UCSD-AML1 (cell line): ENCODE results near the gene ANXA11.
A peak's percentile ranks its signal among the peaks of the same experiment; 100 is the strongest.
"Not testable (repeated sequence)": the region's sequence is repeated elsewhere in the genome, so short reads cannot be mapped to it uniquely, and the experiment has no call there.

Experiments used
- DNase-seq: peaks from one replicate; lab custom pipeline; 2025; ENCODE audit not compliant: unreplicated experiment; lab: John Stamatoyannopoulos, UW

Gene ANXA11

GRCh38 chr10:80205477-80206276 lies at the start of gene ANXA11:
Gene ANXA11, minus strand, starts transcription at chr10:80205537. Its CDS starts 32,676 bp downstream, at chr10:80172861.
- DNase-seq = peak; percentile 89

DNA sequence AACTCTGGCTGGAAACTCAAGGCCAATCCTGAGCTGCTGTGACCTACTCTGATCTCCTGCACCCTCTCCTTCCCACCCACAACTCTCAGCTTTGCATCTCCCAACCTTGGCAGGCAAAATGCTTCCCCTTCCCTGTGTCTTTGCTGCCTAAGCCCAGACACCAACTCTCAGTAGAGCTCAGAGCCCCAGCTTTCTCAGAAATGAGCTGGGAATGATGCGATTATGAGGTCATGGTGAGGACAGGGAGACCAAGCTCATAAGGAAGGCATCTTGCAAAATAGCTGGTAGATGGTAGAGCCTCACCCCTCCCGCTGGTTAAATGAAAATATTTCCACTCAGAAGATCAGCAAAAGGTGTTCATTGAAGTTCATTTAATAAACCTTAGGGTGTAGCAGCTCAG lies 49.4 kb upstream of the ANXA11 start:
- DNase-seq = not testable (repeated sequence)

DNA sequence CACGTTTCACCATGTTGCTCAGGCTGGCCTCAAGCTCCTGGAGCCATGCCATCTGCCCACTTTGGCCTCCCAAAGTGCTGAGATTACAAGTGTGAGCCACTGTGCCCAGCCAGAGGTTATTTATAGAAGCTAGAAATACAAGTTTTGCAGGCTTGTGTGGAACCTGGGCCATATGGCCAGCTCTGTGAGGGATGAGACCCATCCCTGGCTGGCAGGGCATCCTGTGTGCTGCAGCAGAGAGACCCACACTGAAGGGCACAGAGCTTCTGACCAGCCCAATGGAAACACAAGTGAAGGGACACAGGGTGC lies 48.6 kb upstream of the ANXA11 start:
- not testable (repeated sequence) for DNase-seq

- DNase-seq = no peak
Measured at GRCh38 chr10:80253266-80253962, 48.1 kb upstream of the ANXA11 start.

DNA sequence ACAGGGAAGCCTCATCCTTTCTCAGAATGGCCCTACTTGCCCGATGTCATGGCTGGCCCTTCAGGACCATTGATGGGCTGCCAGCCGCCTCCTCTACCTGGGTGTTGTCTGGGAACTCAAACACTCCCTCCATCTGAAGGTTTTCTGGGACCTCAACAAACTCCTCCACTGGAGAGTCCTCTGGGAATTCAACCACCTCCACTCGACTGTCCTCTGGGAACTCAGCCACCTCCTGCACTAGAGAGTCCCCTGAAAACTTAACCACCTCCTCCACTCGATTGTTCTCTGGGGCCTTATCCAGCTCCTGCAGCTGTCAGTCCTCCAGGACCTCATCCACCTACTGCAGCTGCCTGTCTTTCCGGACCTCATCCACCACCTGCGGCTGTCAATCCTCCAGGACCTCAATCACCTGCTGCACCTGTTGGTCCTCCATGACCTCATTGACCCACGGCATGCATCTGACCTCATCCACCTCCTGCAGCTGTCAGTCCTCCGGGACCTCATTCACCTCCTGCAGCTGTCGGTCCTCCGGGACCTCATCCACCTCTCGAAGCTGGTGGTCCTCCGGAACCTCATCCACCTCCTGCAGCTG lies 47.1 kb upstream of the ANXA11 start:
- no peak for DNase-seq

DNA sequence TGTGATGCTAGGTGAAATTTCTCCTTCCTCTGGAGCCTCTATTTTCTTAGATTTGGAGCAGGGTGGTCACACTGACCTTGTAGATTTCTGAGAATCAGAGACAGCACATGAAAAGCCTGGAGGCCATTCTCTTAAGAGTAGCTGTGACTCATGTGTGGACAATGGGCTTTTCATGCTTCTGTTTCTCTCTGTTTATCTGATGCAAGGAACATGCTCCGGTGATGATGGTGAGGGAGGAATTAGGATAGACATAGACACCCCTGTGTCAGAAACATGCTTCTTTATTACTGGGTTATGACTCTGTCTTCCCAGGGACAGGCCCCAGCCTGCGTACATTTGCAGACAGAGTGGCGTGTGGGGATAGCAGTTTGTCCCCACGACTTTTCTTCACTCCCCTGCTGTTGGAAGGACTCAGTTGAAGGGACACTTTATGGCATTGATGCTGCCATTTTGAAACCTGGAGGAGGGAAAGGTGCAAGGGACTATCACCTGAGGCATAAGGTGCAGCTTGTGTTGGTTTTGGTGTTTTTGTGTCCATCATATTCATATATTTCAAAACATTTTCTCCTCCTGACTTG lies 46.5 kb upstream of the ANXA11 start:
- DNase-seq = not testable (repeated sequence)

- not testable (repeated sequence) for DNase-seq
Measured at GRCh38 chr10:80250399-80250798, 45.1 kb upstream of the ANXA11 start.

- not testable (repeated sequence) for DNase-seq
Measured at GRCh38 chr10:80249906-80250305, 44.6 kb upstream of the ANXA11 start.

DNA sequence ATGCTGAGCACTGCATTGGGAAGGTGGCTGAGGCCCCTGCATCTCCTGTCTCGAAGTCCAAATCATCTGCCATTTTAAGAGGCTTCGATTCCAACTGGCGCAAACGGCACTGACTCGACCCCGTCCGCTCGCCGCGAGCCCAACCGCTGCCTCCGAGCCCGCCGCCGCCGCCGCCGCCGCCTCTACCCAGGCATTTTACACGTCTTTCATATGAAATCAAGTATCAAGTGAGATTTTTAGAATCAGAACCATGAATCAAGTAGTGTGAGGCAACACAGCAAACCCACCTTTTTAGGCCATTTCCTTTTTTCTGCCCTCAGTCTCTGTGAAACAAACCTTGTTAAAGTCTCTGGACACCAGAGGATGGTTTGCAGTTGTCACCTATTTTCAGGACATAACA lies 42.3 kb upstream of the ANXA11 start:
- not testable (repeated sequence) for DNase-seq

GRCh38 chr10:80244371-80244770 lies 39.0 kb upstream of the ANXA11 start:
- DNase-seq = not testable (repeated sequence)

DNA sequence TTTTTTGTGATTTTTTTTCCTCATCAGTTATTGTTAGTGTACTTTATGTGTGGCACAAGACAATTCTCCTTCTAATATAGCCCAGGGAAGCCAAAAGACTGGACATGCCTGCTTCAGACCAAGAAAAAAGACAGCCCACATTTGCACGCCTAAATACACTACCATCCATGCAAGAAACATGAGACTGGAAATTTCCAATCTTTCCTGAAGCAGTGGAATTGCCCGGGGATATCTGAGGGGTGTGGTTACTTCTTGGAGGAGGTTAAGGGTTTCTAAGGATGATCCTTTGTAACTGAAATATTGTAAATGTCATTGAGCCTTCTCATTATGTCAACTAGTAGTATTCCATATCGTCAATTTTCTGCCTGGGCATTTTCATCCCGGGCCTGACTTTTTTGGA lies 37.0 kb upstream of the ANXA11 start:
- not testable (repeated sequence) for DNase-seq

GRCh38 chr10:80236457-80236856 lies 31.1 kb upstream of the ANXA11 start:
- DNase-seq = not testable (repeated sequence)

GRCh38 chr10:80234331-80235235 lies 29.2 kb upstream of the ANXA11 start:
- DNase-seq = not testable (repeated sequence)

- DNase-seq = not testable (repeated sequence)
Measured at GRCh38 chr10:80233871-80234270, 28.5 kb upstream of the ANXA11 start.

DNA sequence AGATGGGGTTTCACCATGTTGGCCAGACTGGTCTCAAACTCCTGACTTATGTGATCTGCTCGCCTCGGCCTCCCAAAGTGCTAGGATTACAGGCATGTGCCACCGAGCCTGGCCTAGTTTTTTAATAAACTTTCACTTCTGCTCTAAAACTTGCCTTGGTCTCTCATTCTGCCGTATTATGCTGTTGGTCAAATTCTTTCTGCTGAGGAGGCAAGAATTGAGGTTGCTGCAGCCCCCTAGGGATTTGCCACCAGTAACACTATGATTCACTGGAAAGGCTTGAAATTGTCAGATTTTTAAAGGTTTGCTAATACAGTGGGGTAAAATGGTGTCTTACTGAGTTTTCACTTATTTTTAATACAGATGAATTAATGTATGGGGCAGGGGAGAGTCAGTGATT lies 21.4 kb upstream of the ANXA11 start:
- not testable (repeated sequence) for DNase-seq

DNA sequence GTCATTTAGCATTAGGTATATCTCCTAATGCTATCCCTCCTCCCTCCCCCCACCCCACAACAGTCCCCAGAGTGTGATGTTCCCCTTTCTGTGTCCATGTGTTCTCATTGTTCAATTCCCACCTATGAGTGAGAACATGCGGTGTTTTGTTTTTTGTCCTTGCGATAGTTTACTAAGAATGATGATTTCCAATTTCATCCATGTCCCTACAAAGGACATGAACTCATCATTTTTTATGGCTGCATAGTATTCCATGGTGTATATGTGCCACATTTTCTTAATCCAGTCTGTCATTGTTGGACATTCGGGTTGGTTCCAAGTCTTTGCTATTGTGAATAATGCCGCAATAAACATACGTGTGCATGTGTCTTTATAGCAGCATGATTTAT lies 17.7 kb upstream of the ANXA11 start:
- not testable (repeated sequence) for DNase-seq

DNA sequence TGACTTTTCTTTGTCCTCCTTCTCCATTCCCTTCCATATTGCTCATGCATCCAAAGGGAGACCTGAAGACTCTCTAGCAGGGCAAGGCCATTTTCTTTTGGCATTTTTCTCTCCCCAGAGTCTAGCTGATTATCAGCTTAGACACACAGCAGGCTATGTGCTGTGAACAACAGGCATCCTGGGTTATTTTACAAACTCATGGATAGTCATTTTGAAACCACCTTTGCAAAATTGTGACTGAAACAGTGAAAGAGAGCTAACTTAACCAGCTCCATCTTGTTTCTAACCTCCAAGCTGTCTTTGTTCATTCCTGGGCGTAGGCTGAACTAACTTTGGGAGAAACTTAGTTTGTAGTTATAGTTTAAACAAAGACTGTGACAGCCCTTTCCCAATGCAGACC lies 13.5 kb upstream of the ANXA11 start:
- not testable (repeated sequence) for DNase-seq

- not testable (repeated sequence) for DNase-seq
Measured at GRCh38 chr10:80214368-80214982, 9.1 kb upstream of the ANXA11 start.

DNA sequence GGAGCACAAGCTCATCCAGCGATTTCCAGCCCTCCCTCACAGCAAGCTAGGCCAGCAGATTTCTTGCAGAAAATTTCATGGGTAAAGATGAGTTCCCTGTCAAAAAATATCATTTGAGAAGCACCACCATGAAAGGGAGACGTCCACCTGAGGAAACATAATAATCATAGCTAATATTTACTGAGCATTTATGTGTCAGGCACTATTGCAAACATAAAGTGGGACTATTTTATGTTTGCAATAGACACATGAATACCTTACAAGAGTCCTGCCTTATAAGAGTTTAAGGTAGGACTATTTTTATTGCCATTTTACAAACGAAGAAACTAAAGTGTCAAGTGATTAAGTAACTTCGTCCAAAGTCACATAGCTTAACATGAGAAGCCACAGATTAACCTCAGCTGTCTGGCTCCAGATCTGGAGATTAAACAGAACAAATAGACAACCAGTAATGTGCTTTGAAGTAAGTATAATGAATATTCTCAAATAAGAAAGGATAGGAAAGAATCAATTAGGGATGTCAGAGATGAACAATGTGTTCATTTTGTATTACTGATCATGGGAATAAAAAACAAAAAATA lies 7.3 kb upstream of the ANXA11 start:
- DNase-seq = not testable (repeated sequence)

GRCh38 chr10:80211786-80212185 lies 6.4 kb upstream of the ANXA11 start:
- no peak for DNase-seq
